HUDEP-2 (cell line): Measurements from ENCODE around the gene COL13A1.
A peak's percentile ranks its signal among the peaks of the same experiment; 100 is the strongest.

ENCODE experiments used
- DNase-seq, 76 experiments: peaks; one replicate each; lab custom pipeline; 2025; ENCODE audit not compliant: unreplicated experiment in 76 of 76; lab: John Stamatoyannopoulos, UW

The COL13A1 gene

GRCh38 chr10:69994262-69994661 lies 192.6 kb downstream of the COL13A1 start:
- peak in 11 of 76 experiments; percentile 0 to 38 (median 4) for DNase-seq

- no peak for DNase-seq
Observed at GRCh38 chr10:69996611-69997010, 194.9 kb downstream of the COL13A1 start.

GRCh38 chr10:70000262-70000661 lies 198.6 kb downstream of the COL13A1 start:
- DNase-seq: no peak

- DNase-seq: no peak
Observed at GRCh38 chr10:70007116-70007820, 205.6 kb downstream of the COL13A1 start.
